GM10847 (cell line): ENCODE results near the gene ZMYND11.

Experiments
- POLR2A ChIP-seq: IDR thresholded peaks from 2 replicates; pipeline ENCODE4 v1.6.1; 2011; ENCODE audit not compliant: insufficient read length; ENCODE audit errors: extremely low read depth

ZMYND11 gene

DNA sequence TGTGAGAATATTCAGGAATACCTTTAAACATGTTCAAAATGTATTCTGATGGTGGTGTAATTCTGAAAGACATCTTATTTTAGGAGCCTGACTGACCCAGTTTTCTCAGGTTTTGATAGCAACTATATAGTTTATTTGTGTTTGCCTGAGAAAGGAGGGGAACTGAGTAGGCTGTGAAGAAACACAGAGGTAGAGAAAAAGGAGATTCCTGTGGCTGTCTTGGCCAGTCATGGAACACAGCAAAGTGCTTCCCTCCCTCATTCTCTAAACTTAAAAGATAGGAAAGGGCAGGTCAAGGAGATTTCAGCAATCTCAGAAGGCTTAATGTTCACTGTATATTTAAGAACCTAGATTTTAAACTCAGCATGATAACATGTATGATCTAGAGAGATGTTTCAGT lies 43.5 kb downstream of the ZMYND11 start:
- no peak for TF ChIP-seq POLR2A

DNA sequence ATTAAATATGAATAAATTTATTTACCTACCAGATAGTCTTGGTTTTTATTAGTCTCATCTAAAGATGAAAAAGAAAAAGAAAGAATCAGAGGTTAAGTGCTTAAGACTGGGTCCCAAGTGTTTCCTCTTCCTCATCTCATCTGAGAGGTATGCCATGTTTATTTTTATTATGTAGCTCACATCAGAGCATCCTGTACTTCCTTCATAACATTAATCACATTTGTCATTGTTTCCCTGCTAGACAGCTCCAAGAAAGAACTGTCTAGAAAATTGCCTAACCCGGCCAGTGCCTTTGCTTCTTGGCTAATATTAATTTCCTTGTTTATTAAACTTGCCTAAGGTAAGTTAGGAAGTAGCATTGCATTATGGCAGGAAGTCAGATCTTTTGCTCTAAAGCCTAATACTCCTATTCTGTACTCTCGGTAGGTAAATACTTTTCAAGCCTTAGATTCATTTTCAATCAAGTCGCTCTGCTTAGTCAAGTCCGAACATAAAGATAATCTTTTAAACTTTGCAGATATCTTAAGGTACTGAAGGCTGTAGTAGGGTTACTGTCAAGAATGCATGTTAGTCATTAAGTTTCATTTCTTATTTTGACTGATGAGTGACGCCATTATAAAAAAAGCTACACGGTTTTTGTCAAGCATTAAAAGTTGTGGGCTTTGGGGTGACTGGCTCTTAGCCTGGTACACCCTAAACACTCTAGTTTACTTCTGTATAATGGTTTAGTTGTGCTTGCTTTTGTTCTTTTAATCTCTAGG lies 47.4 kb downstream of the ZMYND11 start:
- no peak for TF ChIP-seq POLR2A

DNA sequence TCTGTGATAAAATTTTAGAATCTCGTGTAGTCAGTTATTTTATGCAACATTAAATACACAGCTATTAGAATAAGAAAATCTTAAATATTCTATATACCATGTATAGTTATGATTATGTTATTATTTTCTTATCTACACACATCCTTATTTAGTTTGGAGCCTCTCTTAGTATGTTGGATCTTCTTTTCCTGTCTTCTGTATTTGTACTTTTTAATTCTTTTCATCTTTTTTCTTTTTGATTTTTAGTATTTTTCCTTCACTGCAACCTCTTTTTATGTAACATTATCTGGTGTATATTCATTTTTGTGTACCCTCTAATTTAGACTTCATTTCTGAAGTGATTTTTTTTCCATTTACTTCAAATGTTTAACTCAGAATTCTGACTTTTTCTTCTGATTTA lies 48.9 kb downstream of the ZMYND11 start:
- no peak for TF ChIP-seq POLR2A

DNA sequence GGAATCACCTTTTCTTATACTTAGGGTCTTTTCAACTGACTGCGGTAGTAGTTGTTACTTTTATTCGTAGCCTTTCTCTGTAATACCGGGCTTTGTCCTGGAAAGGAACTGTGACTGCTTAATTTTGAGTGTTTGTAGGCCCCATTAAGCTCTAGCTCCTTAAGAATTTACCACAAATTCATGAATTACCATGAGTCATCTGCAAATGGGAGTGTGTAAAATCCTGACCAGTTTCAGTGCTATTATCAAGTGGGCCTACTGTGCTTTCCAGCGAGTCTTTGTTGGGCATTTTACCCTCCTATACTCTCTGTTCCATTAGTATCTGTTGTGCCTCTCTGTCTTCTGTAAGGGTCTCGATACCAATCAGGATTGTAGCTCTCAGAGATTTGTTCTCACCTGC lies 49.7 kb downstream of the ZMYND11 start:
- no peak for TF ChIP-seq POLR2A

DNA sequence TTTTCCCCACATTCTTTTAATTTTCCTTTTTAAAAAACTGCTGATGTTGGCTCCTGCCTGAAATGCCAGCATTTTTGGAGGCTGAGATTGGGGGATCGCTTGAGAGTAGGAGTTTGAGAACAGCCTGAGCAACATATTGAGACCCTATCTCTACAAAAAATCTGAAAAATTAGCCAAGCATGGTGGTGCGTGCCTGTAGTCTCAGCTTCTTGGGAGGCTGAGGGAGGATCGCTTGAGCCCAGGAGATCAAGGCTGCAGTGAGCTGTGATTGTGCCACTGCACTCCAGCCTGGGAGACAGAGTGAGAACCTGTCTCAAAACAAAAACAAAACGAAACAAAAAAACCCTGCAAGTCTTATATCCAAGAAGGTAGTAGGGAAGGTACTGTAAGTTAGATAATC lies 51.7 kb downstream of the ZMYND11 start:
- no peak for TF ChIP-seq POLR2A

DNA sequence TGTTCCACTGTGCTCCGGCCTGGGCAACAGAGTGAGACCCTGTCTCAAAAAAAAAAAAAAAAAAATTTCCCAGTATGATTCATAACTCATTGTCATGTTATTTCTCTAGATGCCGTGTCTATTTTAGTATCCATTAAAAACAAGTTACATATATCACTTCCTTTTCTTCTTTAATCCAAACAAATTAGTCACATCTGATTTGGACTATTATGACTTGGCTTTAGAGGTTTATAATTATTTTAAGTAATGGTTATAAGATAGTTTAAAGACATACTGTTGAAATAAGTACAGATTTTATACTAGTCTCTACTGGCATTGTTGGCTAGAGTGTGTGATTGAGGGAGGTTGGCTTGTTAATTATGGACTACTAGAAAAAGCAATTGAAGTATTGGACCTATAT lies 53.3 kb downstream of the ZMYND11 start:
- no peak for TF ChIP-seq POLR2A

DNA sequence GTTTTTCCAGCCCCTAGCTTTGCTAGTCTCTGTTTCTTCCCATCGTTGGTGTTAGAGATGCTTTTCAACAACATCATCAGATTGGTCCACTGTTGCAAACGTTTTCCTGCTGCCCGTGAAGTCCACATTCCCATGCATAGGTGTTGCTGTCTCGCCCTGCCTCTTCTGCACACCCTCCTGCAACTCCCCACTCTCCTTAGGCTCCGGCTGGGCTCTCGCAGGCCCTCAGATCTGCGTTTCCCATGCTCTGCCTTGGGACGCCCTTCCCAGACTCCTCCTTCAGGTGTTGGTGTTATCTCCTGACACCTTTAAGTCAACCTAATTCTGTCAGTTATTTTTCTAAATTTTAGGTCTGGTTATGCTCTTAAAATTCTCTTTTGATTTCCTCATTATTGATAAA lies 55.0 kb downstream of the ZMYND11 start:
- TF ChIP-seq POLR2A = no peak

DNA sequence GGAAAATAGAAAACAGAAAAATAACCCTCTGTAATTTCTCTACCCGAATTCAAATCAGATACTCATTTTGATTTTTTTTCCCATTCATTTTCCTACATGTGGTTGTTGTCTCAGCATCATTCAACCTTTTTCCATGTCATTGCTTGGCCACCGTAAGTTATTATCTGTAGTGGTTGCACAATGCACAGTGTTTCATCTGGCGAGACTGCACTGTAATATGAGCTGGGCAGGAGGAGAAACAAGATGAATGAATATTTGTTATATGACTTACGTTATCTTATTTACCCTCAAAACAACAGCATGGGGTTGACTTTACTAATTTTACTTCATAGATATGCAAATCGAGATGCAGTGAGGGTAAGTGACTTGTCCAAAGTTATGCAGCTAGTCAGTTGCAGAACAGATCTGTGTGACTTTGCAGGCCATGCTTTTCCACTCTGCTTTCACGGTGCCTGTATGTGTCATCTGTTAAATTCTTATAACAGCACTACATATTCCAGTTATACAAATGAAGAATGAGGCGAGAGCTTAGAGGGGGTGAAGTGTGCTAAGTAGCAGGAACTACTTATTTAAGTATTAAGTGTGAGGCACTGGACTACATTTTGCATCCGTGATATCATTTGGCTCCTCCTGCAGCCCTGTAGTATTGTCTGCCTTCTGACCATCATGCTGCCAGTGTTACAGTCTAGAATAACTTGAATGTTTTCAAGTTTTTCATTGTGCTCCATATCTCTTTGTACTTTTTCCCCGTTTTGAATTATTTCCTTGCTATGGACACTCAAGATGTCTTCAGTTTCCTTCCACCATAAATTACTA lies 56.7 kb downstream of the ZMYND11 start:
- TF ChIP-seq POLR2A = no peak

DNA sequence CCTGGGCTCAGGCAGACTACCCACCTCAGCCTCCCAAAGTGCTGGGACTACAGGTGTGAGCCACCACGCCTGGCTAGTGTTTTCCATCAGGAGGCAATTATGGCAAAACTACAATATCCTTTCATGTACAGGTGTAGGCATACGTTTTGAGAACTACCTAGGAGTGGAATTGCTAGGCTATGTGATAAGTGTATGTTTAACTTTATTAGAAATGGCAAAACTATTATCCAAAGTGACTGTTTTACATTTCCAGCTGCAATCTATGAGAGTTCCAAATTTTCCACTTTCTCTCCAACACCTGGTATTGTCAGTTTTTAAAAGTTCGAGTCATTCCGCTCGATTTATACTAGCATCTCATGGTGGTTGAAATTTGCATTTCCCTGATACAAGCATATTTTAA lies 59.0 kb downstream of the ZMYND11 start:
- TF ChIP-seq POLR2A = no peak

DNA sequence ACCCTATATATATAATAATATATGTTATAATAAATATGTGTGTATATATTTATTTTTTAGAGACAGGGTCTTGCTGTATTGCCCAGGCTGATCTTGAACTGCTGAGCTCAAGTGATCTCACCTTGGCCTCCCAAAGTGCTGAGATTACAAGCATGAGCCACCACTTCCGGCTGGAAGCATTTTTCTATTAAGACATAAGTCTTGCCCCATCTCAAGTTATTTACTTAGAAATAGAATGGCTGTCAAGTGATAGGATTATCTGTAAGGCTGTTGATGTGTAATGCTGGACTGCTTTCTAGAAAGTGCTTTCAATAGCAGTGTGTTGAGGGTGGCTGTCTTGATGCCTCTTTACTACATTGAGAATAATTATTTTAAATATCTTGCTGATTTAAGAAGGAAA lies 65.2 kb downstream of the ZMYND11 start:
- TF ChIP-seq POLR2A = no peak

DNA sequence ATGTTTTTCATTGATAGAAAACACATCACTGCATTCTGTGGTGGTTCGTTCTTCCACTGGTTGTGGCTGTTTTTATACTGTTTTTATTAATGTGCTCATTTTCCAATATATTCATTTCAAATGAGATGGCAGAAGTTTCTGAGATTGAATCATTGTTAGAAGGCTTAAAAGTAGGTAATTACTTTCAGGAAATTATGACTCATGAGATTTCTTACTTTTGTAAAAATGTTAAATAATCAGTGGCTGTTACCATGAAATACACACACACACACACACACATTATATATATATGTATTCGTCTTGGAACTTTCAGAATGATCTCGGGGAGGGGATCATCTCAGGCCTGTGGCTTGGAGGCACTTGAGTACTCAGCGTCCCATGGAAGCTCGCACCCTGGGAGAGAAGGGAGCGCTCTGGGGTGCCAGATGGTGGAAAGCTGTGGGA lies 66.1 kb downstream of the ZMYND11 start:
- TF ChIP-seq POLR2A = no peak

DNA sequence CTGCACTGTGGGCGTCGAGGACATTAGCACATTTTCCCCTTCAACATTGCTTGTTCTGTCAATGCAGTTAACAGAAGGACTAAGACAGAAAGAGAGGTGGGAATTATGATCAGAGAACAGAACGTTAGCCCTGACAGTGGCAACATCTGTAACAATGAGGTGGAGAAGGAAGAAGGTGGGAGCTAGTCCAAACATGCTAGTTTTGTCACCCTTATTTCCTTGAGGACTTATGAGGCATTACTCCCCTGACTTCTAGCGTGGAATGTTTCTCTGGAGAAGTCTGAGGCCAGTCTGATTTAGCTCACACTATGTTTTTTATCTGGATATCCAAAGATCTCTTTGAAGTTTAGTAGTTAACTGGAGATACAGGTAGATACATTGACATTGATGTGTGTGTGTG lies 73.4 kb downstream of the ZMYND11 start:
- TF ChIP-seq POLR2A = no peak

DNA sequence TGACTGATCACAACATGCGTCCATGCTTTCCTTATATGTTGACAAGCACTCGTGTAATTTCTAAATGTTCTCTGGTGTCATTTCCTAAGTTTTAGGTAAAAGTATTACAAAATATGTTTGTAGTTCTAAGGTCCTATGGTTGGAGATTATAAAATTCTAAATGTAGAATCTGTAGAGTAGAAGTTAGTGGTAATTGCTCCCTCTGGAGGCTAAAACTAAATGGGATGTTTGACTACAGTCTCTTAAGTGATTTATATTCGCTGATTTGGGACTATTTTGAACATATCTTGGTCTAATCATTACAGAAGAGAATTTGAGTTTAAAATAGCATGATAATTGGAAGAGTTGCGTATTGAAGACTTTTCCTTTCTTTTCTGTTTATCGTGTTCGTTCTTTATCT lies 74.1 kb downstream of the ZMYND11 start:
- no peak for TF ChIP-seq POLR2A

DNA sequence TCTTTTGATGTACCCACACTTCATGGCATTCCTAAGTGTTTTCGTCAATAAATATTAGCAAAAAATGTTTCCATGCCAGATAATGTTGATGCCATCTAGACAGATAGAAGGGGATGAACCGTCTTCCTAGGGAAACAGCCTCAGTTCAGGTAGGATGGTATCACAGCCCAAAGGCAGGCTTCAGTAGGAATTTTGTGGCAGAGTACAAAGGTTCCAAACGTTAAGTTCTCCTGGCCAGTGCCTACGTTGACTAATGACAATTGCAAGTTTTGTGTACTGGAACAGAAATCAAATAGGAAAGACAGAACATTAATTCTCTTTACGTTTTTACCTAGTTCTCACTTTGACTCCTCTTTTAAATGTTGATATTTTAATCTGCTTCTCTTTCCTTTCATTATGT lies 75.0 kb downstream of the ZMYND11 start:
- no peak for TF ChIP-seq POLR2A

DNA sequence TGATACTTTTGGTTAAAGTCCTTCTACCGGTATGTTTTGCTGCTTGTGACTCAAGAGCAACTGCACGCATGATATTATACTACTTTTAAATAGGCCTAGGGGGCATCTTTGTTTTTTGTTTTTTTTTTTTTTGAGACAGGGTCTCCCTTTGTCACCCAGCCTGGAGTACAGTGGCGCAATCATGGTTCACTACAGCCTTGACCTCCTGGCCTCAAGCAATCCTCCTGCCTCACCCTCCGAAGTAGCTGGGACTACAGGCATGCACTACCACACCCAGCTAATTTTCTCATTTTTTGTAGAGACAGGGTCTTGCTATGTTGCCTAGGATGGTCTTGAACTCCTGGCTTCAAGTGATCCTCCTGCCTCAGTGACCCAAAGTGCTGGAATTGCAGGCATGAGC lies 80.2 kb downstream of the ZMYND11 start:
- TF ChIP-seq POLR2A = no peak

DNA sequence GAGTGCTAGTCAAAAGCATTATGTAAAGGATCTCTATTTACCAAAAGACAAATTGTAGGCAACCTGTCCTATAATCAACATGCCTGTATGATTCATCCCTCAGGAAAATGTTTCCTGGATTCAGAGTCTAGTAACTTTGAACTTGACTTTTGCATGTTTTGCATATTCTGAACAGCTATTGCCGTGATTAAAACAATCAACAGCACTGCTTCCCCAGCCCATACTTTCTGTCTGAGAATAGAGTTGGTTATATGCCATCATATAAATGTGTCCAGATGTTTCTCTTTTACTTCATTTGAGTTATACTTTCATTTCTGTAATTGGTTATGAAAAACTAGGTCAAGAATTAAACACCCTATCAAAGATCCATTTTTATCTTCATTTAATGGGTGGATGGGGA lies 83.5 kb downstream of the ZMYND11 start:
- TF ChIP-seq POLR2A = no peak
